ENCODE results near the gene SRGAP1.
"Not testable (repeated sequence)": the region's sequence is repeated elsewhere in the genome, so short reads cannot be mapped to it uniquely, and the experiment has no call there.

The SRGAP1 gene

DNA sequence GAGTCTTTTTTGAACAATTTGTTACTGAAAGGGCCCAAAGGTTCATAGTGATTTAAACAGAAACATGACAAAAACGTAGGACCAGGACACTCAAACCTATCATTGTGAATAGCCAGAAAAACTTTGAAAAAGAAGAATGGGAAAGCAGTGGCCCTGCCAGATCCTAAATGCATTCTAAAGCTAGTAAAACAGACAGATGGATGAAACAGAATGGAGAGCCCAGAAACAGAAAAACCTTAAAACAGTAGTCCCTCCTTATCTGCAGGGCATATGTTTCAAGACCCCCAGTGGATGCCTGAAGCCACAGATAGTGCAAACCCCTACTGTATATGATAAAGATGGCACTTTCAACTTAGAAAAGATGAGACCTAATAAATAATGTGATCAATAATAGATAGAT lies 283.9 kb downstream of the SRGAP1 start:
- H3K9me3 ChIP-seq (ENCODE audit: insufficient read depth, low read length, severe bottlenecking), result no peaks in the 10 kb centered on the region
- H3K27me3 ChIP-seq (ENCODE audit: insufficient read depth, low read length, poor library complexity), result no peaks in the 10 kb centered on the region
- H4K20me1 ChIP-seq (ENCODE audit: insufficient read depth, low read length), result no peaks in the 10 kb centered on the region
- DNase-seq (no peak), ATAC-seq (ENCODE audit: insufficient read depth, low read depth) (no peak)
- no peaks in the 10 kb centered on the region for H3K79me2 ChIP-seq (ENCODE audit: insufficient read depth, low read length)
- H3K4me3 ChIP-seq (ENCODE audit: low read depth in 1 of 2, low read length in 2 of 2), result no peak overlapping the region
- H3K4me1 ChIP-seq (ENCODE audit: insufficient read depth, low read length), result no peaks in the 10 kb centered on the region
- H3K36me3 ChIP-seq (ENCODE audit: insufficient read depth, low read length), result no peaks in the 10 kb centered on the region
- no peak overlapping the region for H3K27ac ChIP-seq (ENCODE audit: low read length)
- H3K9ac ChIP-seq (ENCODE audit: low read depth, low read length), result no peak overlapping the region
- TF ChIP-seq, protein P1, sequence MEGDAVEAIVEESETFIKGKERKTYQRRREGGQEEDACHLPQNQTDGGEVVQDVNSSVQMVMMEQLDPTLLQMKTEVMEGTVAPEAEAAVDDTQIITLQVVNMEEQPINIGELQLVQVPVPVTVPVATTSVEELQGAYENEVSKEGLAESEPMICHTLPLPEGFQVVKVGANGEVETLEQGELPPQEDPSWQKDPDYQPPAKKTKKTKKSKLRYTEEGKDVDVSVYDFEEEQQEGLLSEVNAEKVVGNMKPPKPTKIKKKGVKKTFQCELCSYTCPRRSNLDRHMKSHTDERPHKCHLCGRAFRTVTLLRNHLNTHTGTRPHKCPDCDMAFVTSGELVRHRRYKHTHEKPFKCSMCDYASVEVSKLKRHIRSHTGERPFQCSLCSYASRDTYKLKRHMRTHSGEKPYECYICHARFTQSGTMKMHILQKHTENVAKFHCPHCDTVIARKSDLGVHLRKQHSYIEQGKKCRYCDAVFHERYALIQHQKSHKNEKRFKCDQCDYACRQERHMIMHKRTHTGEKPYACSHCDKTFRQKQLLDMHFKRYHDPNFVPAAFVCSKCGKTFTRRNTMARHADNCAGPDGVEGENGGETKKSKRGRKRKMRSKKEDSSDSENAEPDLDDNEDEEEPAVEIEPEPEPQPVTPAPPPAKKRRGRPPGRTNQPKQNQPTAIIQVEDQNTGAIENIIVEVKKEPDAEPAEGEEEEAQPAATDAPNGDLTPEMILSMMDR (IDR thresholded peaks at IDR 0.05; ENCODE audit: borderline replicate concordance, extremely low read depth, low read length, poor library complexity, severe bottlenecking), result no peak
- TF ChIP-seq EZH2 (IDR thresholded peaks at IDR 0.05; ENCODE audit: borderline replicate concordance, low read depth, low read length, severe bottlenecking), result no peak
- no peak overlapping the region for H2AFZ ChIP-seq (ENCODE audit: low read depth, low read length)
- no peak overlapping the region for H3K4me2 ChIP-seq (ENCODE audit: insufficient read depth, low read length)

DNA sequence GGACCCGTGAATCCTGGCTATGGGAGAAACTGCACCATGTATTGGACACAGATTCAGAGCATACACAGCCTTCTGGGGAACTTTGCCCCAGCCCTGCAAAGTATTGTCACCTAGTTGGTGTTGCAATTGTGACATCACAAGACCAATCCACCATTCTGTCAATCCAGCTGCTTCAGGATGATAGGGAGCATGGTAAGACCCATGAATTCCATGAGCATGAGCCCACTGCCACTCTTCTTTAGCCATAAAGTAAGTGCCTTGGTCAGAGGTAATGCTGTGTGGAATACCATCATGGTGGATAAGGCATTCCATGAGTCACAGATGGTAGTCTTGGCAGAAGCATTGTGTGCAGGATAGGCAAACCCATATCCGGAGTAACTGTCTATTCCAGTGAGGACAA lies 286.0 kb downstream of the SRGAP1 start:
- not testable (repeated sequence) for H2AFZ ChIP-seq (ENCODE audit: low read depth, low read length); H3K27ac ChIP-seq (ENCODE audit: low read length); H3K36me3 ChIP-seq (ENCODE audit: insufficient read depth, low read length); H4K20me1 ChIP-seq (ENCODE audit: insufficient read depth, low read length); H3K4me2 ChIP-seq (ENCODE audit: insufficient read depth, low read length); H3K79me2 ChIP-seq (ENCODE audit: insufficient read depth, low read length); DNase-seq; H3K9me3 ChIP-seq (ENCODE audit: insufficient read depth, low read length, severe bottlenecking); H3K4me1 ChIP-seq (ENCODE audit: insufficient read depth, low read length); H3K9ac ChIP-seq (ENCODE audit: low read depth, low read length); ATAC-seq (ENCODE audit: insufficient read depth, low read depth); H3K4me3 ChIP-seq (ENCODE audit: low read depth in 1 of 2, low read length in 2 of 2); H3K27me3 ChIP-seq (ENCODE audit: insufficient read depth, low read length, poor library complexity)

DNA sequence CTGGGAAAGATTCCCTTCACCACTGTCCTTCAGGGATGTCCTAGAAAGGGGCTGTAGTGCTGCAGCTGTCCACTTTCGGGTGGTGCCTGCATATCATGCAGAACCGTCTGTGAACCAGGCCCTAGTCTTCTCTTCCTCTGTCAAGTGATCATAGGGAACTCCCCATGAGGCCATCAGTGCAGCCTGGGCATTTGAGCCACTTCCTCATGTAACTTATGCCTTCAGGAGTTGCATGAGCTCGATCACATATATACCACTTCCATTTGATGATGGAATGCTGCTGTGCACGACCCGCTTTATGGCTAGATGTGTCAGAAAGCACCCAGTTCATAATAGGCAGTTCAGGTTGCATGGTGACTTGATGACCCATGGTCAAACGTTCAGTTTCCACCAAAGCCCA lies 287.0 kb downstream of the SRGAP1 start:
- DNase-seq; ATAC-seq (ENCODE audit: insufficient read depth, low read depth); H3K4me1 ChIP-seq (ENCODE audit: insufficient read depth, low read length); H3K36me3 ChIP-seq (ENCODE audit: insufficient read depth, low read length); H4K20me1 ChIP-seq (ENCODE audit: insufficient read depth, low read length); H3K79me2 ChIP-seq (ENCODE audit: insufficient read depth, low read length); H2AFZ ChIP-seq (ENCODE audit: low read depth, low read length); H3K9me3 ChIP-seq (ENCODE audit: insufficient read depth, low read length, severe bottlenecking); H3K27ac ChIP-seq (ENCODE audit: low read length); H3K4me3 ChIP-seq (ENCODE audit: low read depth in 1 of 2, low read length in 2 of 2); H3K27me3 ChIP-seq (ENCODE audit: insufficient read depth, low read length, poor library complexity); H3K4me2 ChIP-seq (ENCODE audit: insufficient read depth, low read length); H3K9ac ChIP-seq (ENCODE audit: low read depth, low read length): not testable (repeated sequence)

DNA sequence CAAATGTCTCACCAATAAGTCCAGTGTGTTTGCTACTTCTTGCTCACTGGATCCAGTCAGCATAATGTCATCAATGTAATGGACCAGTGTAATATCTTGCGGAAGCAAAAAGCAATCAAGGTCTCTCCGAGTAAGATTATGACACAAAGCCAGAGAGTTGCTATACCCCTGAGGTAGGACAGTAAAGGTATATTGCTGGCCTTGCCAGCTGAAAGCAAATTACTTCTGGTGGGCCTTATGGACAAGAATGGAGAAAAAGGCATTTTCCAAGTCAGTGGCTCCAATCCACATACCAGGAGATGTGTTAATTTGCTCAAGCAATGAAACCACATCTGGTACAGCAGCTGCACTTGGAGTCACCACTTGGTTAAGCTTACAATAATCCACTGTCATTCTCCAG lies 288.2 kb downstream of the SRGAP1 start:
- not testable (repeated sequence) for H3K4me1 ChIP-seq (ENCODE audit: insufficient read depth, low read length); DNase-seq; H3K27me3 ChIP-seq (ENCODE audit: insufficient read depth, low read length, poor library complexity); H3K27ac ChIP-seq (ENCODE audit: low read length); H3K36me3 ChIP-seq (ENCODE audit: insufficient read depth, low read length); H3K79me2 ChIP-seq (ENCODE audit: insufficient read depth, low read length); H3K4me2 ChIP-seq (ENCODE audit: insufficient read depth, low read length); H3K9ac ChIP-seq (ENCODE audit: low read depth, low read length); H3K9me3 ChIP-seq (ENCODE audit: insufficient read depth, low read length, severe bottlenecking); H3K4me3 ChIP-seq (ENCODE audit: low read depth in 1 of 2, low read length in 2 of 2); H2AFZ ChIP-seq (ENCODE audit: low read depth, low read length); ATAC-seq (ENCODE audit: insufficient read depth, low read depth); H4K20me1 ChIP-seq (ENCODE audit: insufficient read depth, low read length)

DNA sequence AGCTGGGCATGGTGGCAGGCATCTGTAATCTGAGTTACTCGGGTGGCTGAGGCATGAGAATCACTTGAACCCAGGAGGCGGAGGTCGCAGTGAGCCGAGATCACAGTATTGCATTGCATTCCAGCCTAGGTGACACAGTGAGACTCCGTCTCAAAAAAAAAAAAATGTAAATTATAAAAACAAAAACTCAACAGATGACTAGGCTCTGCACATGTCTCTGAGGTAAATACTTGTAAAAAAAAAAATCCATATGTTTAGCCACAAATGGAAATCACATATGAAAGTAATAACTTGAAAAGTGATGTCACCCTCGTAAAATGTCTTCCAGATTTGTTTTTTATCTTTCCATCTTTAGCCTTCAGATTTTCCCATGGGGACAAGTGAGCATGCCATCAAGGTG lies 292.6 kb downstream of the SRGAP1 start:
- H3K4me2 ChIP-seq (ENCODE audit: insufficient read depth, low read length), result no peak overlapping the region
- DNase-seq, result no peak
- TF ChIP-seq EZH2 (IDR thresholded peaks at IDR 0.05; ENCODE audit: borderline replicate concordance, low read depth, low read length, severe bottlenecking), result no peak
- TF ChIP-seq, protein P1 (IDR thresholded peaks at IDR 0.05; ENCODE audit: borderline replicate concordance, extremely low read depth, low read length, poor library complexity, severe bottlenecking), result no peak
- no peak overlapping the region for H3K27ac ChIP-seq (ENCODE audit: low read length)
- H3K79me2 ChIP-seq (ENCODE audit: insufficient read depth, low read length), result no peaks in the 10 kb centered on the region
- no peak overlapping the region for H3K4me3 ChIP-seq (ENCODE audit: low read depth in 1 of 2, low read length in 2 of 2)
- no peaks in the 10 kb centered on the region for H3K4me1 ChIP-seq (ENCODE audit: insufficient read depth, low read length)
- no peaks in the 10 kb centered on the region for H3K9me3 ChIP-seq (ENCODE audit: insufficient read depth, low read length, severe bottlenecking)
- no peak overlapping the region for H3K9ac ChIP-seq (ENCODE audit: low read depth, low read length)
- ATAC-seq (ENCODE audit: insufficient read depth, low read depth), result no peak
- no peaks in the 10 kb centered on the region for H4K20me1 ChIP-seq (ENCODE audit: insufficient read depth, low read length)
- H3K36me3 ChIP-seq (ENCODE audit: insufficient read depth, low read length), result no peaks in the 10 kb centered on the region
- H3K27me3 ChIP-seq (ENCODE audit: insufficient read depth, low read length, poor library complexity), result no peaks in the 10 kb centered on the region
- no peak overlapping the region for H2AFZ ChIP-seq (ENCODE audit: low read depth, low read length)

All from DND-41 (cell line).